Bronchial epithelial cell (primary cell): Measurements from ENCODE around the gene SPTBN5. TPM values are rescaled to one million over a fixed set of nuclear protein-coding genes. Genes with fewer than 3 reads are reported as not detected.

Source experiments
- DNase-seq: peaks from one replicate; pipeline ENCODE4 v3.0.0-alpha.2; 2010; ENCODE audit warnings: low read depth
- FAIRE-seq: peaks from 2 replicates; lab custom pipeline; 2011; peaks lifted over from hg19 to GRCh38; lab: Jason Lieb, UNC
- H3K27me3 ChIP-seq: 2 replicates; pipeline ENCODE4 v1.5.1; 2011; ENCODE audit warnings: low read length; ENCODE audit not compliant: control insufficient read depth, insufficient read depth
- H3K36me3 ChIP-seq: 2 replicates; pipeline ENCODE4 v1.5.1; 2011; ENCODE audit warnings: low read length; ENCODE audit not compliant: control insufficient read depth, insufficient read depth
- H3K4me3 ChIP-seq: 2 replicates; pipeline ENCODE4 v1.5.1; 2011; ENCODE audit warnings: mild to moderate bottlenecking, low read depth, low read length, control low read depth
- CTCF ChIP-seq: IDR thresholded peaks from 2 replicates; pipeline ENCODE4 v1.5.1; 2011; ENCODE audit warnings: mild to moderate bottlenecking, moderate library complexity, low read length, control low read depth, inconsistent platforms; ENCODE audit not compliant: insufficient read depth, severe bottlenecking
- total RNA-seq: library from RNA; depleted of rRNA; stranded (reverse); fragments of >200 nt; gene quantifications from 2 replicates; pipeline ENCODE4 v1.2.1, GENCODE V29; 2014

SPTBN5 gene
- total RNA-seq = 0.51 and 0.53 TPM in 2 replicates

GRCh38 chr15:41893422-41894250, at the start of gene SPTBN5:
Gene SPTBN5, minus strand, starts transcription at chr15:41894053. Its CDS starts 556 bp downstream, at chr15:41893497.
- H3K36me3 ChIP-seq = no peaks in the 10 kb centered on the region
- DNase-seq (peak; percentile 24), FAIRE-seq (no peak)
- peak within 1 kb of the TSS; percentile 12 for H3K4me3 ChIP-seq
- TF ChIP-seq CTCF = no peak
- no peaks in the 10 kb centered on the region for H3K27me3 ChIP-seq

GRCh38 chr15:41942886-41943285, 49.0 kb upstream of the SPTBN5 start:
- peaks cover 14% of the 10 kb centered on the region for H3K36me3 ChIP-seq
- H3K27me3 ChIP-seq = no peaks in the 10 kb centered on the region
- FAIRE-seq (no peak), DNase-seq (no peak)
- TF ChIP-seq CTCF = no peak
- no peak overlapping the region for H3K4me3 ChIP-seq

DNA sequence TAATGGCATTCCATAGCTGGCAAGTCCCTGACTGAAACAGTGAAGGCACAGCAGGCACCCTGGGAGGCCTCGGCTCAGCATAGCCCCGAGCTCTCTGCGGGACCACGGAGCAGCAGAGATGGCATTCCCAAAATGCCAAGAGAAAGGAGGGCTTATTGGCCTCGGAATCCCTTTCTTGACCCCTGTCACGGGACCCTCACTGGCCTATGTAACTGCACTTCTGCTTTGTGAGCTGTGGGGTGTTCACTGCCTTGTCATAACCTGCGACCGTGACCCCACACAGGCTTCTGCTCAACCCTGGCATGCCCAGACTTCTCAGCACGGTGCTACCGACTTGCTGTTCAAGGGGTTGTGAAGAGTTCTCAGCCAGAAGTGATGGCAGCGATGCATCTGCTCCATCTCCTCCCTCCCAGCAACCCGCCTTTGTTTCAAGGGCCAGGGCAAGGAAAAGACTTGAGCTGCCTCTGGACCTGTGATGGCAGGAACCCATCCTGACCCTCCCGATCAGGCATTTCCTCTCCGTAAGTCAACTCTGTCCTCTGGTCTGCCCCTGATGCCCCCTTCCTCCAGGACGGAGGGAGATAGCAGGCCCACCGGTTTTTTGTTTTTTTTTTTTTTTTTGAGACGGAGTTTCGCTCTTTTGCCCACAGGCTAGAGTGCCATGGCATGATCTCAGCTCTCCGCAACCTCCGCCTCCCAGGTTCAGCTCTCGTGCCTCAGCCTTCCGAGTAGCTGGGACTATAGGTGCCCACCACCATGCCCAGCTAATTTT, 48.0 kb upstream of the SPTBN5 start:
- FAIRE-seq = peak; percentile 18
- Histone ChIP-seq H3K4me3 (no peak overlapping the region), H3K36me3 (peaks cover 14% of the 10 kb centered on the region), H3K27me3 (no peaks in the 10 kb centered on the region)
- no peak for TF ChIP-seq CTCF
- DNase-seq = no peak

- TF ChIP-seq CTCF = no peak
- FAIRE-seq = peak; percentile 28
These were observed 46.6 kb upstream of the SPTBN5 start for GRCh38 chr15:41940441-41940857.

GRCh38 chr15:41939986-41940385, 46.1 kb upstream of the SPTBN5 start:
- no peak overlapping the region for H3K4me3 ChIP-seq
- FAIRE-seq (no peak), DNase-seq (no peak)
- H3K36me3 ChIP-seq = peaks cover 10% of the 10 kb centered on the region
- TF ChIP-seq CTCF = no peak
- H3K27me3 ChIP-seq = no peaks in the 10 kb centered on the region

More at GRCh38 chr15:41940441-41940857, 46.6 kb upstream of the SPTBN5 start:
- peaks cover 10% of the 10 kb centered on the region for H3K36me3 ChIP-seq
- peak; percentile 98 for DNase-seq
- no peaks in the 10 kb centered on the region for H3K27me3 ChIP-seq
- H3K4me3 ChIP-seq = no peak overlapping the region
